OCI-LY3 (cell line): Measurements from ENCODE around the gene NT5M.

Experiments
- CTCF ChIP-seq: fragments of 200-600, 300-600 bp; sonication (generic); IDR thresholded peaks from 2 replicates; pipeline ENCODE4 v1.5.1; 2014; ENCODE audit warnings: antibody characterized with exemption, low read length, low read depth
- EZH2phosphoT487 ChIP-seq: fragments of 200-600 bp; shearing (Covaris generic); IDR thresholded peaks from 2 replicates; pipeline ENCODE4 v1.6.1; 2018; ENCODE audit warnings: antibody characterized with exemption, mixed run types, low read depth

DNA sequence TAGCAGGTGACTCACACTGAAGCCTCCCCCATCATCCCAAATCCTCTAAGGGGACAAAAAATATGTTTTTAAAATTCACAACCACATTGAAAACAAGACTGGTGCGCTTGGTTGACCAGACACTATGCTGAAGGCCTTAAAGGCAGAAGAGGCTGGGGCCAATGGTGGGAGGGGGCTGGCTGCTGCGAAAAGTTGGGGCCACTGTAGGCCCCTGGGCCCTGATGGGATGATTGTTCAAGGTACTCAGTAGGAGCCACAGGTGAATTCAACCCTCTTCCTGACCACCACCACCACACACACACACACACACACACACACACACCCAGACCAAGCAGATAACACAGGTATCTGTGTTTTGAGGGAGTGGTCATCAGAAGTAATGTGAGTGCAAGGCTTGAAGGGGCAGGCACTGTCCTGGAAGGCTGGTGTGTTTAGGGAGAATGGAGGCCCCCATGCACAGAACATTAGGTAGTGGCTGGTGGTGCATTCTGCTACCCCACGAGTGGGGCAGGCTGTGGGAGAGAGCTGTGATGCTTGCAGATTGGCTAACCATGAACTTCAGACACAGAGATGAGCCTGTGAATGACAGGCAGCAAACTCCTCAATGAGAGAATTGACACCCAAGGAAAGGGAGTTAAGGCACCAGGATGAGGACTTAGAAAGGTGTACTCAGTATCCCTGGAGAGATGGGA lies 55.0 kb downstream of the NT5M start:
- TF ChIP-seq CTCF (no peak), EZH2phosphoT487 (no peak)
